GM10266 (cell line): Measurements from ENCODE around the gene OR4N2.
"Not testable (repeated sequence)": the region's sequence is repeated elsewhere in the genome, so short reads cannot be mapped to it uniquely, and the experiment has no call there.

Experiments used
- DNase-seq: peaks from one replicate; pipeline ENCODE4 v3.0.0; 2012; ENCODE audit errors: extremely low spot score
- TF ChIP-seq, protein P1 (sequence below): IDR thresholded peaks from 2 replicates; pipeline ENCODE4 v1.5.1; 2012; ENCODE audit warnings: mild to moderate bottlenecking, low read depth; ENCODE audit not compliant: control insufficient read depth, insufficient read depth; ENCODE audit errors: missing control alignments

OR4N2 gene, protein sequence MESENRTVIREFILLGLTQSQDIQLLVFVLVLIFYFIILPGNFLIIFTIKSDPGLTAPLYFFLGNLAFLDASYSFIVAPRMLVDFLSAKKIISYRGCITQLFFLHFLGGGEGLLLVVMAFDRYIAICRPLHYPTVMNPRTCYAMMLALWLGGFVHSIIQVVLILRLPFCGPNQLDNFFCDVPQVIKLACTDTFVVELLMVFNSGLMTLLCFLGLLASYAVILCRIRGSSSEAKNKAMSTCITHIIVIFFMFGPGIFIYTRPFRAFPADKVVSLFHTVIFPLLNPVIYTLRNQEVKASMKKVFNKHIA

GRCh38 chr14:19803470-19803869 lies at the start of gene OR4N2:
TSS of gene OR4N2 (plus strand) at chr14:19803770. CDS start at chr14:19827449, 23,679 bp downstream.
- DNase-seq = not testable (repeated sequence)

DNA sequence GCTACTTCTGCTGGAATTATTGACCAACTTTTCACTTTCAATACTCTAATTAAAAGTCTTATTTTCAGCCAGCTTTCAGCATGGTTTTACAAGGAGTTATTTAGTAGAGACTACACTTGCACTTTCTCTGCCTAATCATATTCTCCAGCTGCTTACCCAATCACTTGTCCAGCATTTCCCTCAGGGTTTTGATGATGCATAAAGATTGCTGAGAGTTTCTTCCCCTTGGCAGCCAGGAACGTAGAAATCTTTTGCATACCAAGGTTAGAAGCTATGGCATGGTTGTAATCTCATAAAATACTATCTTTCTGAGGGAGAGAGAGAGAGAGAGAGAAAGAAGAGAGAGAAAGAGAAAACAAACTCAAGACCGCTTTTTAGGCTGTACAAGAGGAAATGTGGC lies 49.4 kb upstream of the OR4N2 start:
- DNase-seq = no peak
- TF ChIP-seq, protein P1, sequence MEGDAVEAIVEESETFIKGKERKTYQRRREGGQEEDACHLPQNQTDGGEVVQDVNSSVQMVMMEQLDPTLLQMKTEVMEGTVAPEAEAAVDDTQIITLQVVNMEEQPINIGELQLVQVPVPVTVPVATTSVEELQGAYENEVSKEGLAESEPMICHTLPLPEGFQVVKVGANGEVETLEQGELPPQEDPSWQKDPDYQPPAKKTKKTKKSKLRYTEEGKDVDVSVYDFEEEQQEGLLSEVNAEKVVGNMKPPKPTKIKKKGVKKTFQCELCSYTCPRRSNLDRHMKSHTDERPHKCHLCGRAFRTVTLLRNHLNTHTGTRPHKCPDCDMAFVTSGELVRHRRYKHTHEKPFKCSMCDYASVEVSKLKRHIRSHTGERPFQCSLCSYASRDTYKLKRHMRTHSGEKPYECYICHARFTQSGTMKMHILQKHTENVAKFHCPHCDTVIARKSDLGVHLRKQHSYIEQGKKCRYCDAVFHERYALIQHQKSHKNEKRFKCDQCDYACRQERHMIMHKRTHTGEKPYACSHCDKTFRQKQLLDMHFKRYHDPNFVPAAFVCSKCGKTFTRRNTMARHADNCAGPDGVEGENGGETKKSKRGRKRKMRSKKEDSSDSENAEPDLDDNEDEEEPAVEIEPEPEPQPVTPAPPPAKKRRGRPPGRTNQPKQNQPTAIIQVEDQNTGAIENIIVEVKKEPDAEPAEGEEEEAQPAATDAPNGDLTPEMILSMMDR = no peak

DNA sequence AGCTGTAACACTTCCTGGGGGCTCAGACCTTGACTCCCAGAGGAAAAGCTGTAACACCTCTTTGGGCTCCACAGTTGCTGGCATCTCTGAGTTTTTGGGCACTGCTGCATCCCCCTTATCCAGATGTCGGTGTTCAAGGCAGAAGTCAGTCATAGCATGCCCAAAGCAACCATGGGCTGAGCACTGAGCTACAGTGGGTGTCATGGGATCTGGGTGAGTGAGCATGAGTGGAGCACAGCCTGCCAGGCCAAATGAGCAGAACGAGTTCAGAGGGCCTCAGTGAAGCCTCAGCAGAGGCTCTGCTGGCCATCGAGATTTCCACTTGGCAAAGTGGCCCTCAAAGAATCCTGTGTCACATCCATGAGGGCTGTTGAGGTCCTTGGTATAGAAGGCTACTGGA lies 32.1 kb upstream of the OR4N2 start:
- not testable (repeated sequence) for DNase-seq

- no peak for DNase-seq
- TF ChIP-seq, protein P1 = no peak
Observed at GRCh38 chr14:19771895-19772430, 31.6 kb upstream of the OR4N2 start.

- DNase-seq = not testable (repeated sequence)
Observed at GRCh38 chr14:19772454-19772853, 31.1 kb upstream of the OR4N2 start.

DNA sequence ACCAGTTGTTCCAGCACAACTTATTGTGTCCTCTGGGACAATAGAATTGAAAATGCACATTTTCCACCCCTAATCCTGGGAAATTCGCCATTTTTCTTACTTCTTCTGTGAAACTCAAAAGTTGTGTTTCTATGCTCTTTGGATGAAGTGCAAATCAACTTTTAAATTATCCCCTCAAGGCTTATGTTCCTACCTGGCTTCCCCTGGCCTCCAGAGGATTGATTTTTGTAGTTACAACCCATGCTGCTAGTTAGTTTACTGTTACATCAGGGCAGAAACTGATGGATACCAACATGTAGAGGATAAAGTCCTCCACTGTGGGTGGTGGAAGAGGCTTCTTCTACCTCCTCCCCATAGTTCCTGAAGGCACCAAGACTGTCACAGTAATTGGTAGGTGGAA lies 30.4 kb upstream of the OR4N2 start, which contains the start of gene OR4M1:
Gene OR4M1, plus strand, starts transcription at position 301 of the 400 bp plus-strand sequence. CDS start 6,819 bp downstream, outside the sequence.
- not testable (repeated sequence) for DNase-seq

DNA sequence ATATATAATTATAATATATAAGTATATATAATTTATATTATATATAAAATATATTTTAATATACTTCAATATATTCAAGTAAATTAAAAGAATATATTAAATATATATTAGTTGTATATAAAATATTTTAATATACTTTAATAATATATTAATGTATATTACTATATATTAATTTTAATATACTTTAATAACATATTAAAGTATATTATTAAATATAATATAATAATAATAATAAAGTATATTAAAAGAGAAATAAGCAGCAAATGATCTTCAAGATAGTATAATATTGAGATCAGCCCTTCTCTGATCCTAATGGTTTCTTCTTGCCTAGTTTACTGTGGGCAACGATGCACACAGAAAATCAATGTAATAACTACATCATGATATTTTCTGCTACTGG lies 28.0 kb upstream of the OR4N2 start:
- no peak for DNase-seq
- TF ChIP-seq, protein P1 = no peak

GRCh38 chr14:19785848-19786247 lies 17.7 kb upstream of the OR4N2 start:
- not testable (repeated sequence) for DNase-seq

- not testable (repeated sequence) for DNase-seq
Observed at GRCh38 chr14:19787318-19787717, 16.3 kb upstream of the OR4N2 start.

DNA sequence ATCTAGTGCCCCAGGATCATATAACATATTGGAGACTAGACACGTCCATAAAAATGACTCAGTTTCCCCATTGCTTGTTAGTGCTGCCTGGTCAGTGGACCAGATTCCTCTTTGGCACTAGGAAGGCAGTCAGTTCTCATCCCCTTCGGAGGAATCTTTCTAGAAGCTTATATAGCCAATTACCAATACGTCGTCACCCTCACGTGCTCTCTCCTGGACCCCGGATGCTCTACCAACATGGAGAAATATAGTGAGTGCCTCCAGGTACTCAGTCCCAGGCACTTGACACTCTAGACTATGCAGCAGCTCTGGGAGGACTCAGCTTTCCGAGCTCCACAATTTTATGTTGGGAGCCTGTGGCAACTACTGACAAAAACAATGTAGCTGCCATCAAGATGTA lies 15.4 kb upstream of the OR4N2 start:
- not testable (repeated sequence) for DNase-seq

DNA sequence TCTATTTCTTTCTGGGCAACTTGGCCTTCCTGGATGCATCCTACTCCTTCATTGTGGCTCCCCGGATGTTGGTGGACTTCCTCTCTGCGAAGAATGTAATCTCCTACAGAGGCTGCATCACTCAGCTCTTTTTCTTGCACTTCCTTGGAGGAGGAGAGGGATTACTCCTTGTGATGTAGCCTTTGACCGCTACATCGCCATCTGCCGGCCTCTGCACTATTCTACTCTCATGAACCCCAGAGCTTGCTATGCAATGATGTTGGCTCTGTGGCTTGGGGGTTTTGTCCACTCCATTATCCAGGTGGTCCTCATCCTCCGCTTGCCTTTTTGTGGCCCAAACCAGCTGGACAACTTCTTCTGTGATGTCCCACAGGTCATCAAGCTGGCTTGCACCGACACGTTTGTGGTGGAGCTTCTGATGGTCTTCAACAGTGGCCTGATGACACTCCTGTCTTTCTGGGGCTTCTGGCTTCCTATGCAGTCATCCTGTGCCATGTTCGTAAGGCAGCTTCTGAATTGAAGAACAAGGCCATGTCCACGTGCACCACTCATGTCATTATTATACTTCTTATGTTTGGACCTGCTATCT lies 7.0 kb upstream of the OR4N2 start:
- not testable (repeated sequence) for DNase-seq

DNA sequence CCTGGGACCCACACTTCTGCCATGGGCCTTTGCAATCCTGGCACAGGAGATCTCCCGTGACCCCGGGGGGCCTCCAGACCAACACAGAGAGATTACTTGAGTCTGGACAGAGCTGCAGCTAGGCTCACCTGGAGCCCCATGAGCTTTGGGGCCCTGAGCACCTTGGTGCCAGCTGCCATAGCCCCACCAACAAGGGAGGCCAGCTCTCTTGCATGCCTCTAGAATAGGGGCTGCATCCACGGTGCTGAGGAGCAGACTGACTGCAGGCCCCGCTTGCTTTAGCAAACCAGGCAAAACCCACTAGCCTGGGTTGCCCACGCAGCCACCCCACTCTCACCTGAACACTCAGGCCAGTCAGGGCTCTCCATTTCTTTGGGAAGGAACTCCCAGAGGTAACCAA lies 3.7 kb upstream of the OR4N2 start:
- no peak for DNase-seq
- TF ChIP-seq, protein P1 = no peak
